HepG2 (cell line): ENCODE measurements around the gene VPS13C. TPM values are rescaled to one million over a fixed set of nuclear protein-coding genes. Genes with fewer than 3 reads are reported as not detected.

Source experiments
- ATAC-seq: fragments of 200-7000 bp; cut with Tn5 transposase; 3 replicates; pipeline ENCODE4 v1.9.1; 2020; ENCODE audit warnings: mild to moderate bottlenecking, moderate library complexity
- BruUV-seq: library from RNA; stranded (reverse); fragments of 400-500 nt; replicated peaks from 2 replicates; lab custom pipeline; 2021; lab: Mats Ljungman, UMichigan
- CTCF ChIA-PET: fragments of 300-600 bp; formaldehyde crosslinking; extraction: SDS; loops from one replicate; lab custom pipeline; 2021; ENCODE audit warnings: low total read pairs, inconsistent platforms, low intra/inter-chr PET ratio; lab: Yijun Ruan, JAX
- POLR2A ChIA-PET: fragments of 350-600 bp; sonication (Branson Sonifier 250); formaldehyde crosslinking; loops from one replicate; lab custom pipeline; 2020; ENCODE audit warnings: antibody characterized with exemption, inconsistent platforms; lab: Yijun Ruan, JAX
- DNase-seq: peaks from one replicate; pipeline ENCODE4 v3.0.0-alpha.2; 2015; ENCODE audit warnings: low spot score
- FAIRE-seq: peaks from 3 replicates; lab custom pipeline; 2011; peaks lifted over from hg19 to GRCh38; lab: Jason Lieb, UNC
- H2AFZ ChIP-seq: one replicate; pipeline ENCODE4 v1.6.1; 2011; ENCODE audit warnings: low read length, inconsistent platforms
- H3K27ac ChIP-seq: fragments of 300-600 bp; 3 replicates; pipeline ENCODE4 v1.8.0; 2011; ENCODE audit warnings: mixed run types, mild to moderate bottlenecking, mixed read lengths, low read length, inconsistent platforms; ENCODE audit not compliant: insufficient read depth; ENCODE audit errors: extremely low read length
- H3K27me3 ChIP-seq, 2 experiments: fragments of 200-600 bp in 1 of 2; 2 replicates in 1 of 2; 3 replicates in 1 of 2; pipeline versions ENCODE4 v1.6.0 to v1.8.0; 2011; ENCODE audit warnings: low read length in 2 of 2, mild to moderate bottlenecking in 2 of 2, moderate library complexity in 2 of 2, inconsistent platforms in 1 of 2; ENCODE audit not compliant: insufficient read depth in 2 of 2, control insufficient read depth in 1 of 2
- H3K36me3 ChIP-seq, 2 experiments: fragments of 200-600 bp in 1 of 2; replicated peaks in 1 of 2; 2 replicates in 1 of 2; 3 replicates in 1 of 2; pipeline versions ENCODE4 v1.5.1 to v1.8.0; 2011; ENCODE audit warnings: low read length in 2 of 2, inconsistent platforms in 1 of 2; ENCODE audit not compliant: insufficient read depth in 2 of 2, control insufficient read depth in 1 of 2
- H3K4me1 ChIP-seq: 2 replicates; pipeline ENCODE4 v1.5.1; 2012; ENCODE audit warnings: low read length, inconsistent platforms; ENCODE audit not compliant: insufficient read depth
- H3K4me2 ChIP-seq: 2 replicates; pipeline ENCODE4 v1.6.0; 2011; ENCODE audit warnings: low read depth, low read length, inconsistent platforms
- H3K4me3 ChIP-seq, 3 experiments: fragments of 200-600 bp in 1 of 3; sonication (generic), shearing (Covaris generic) in 1 of 3; replicated peaks in 1 of 3; 2 replicates each; pipeline ENCODE4 v1.5.1; 2011 to 2016; ENCODE audit warnings: low read length in 3 of 3, inconsistent platforms in 2 of 3, low read depth in 2 of 3, mild to moderate bottlenecking in 2 of 3, control low read depth in 1 of 3, mixed read lengths in 1 of 3; ENCODE audit not compliant: insufficient read depth in 1 of 3
- H3K79me2 ChIP-seq: one replicate; pipeline ENCODE4 v1.6.1; 2011; ENCODE audit warnings: low read length, inconsistent platforms; ENCODE audit not compliant: insufficient read depth
- H3K9ac ChIP-seq: 2 replicates; pipeline ENCODE4 v1.6.0; 2011; ENCODE audit warnings: mild to moderate bottlenecking, low read depth, low read length, inconsistent platforms; ENCODE audit not compliant: insufficient read depth
- H3K9me3 ChIP-seq: 2 replicates; pipeline ENCODE4 v1.5.1; 2012; ENCODE audit warnings: mild to moderate bottlenecking, low read length
- H4K20me1 ChIP-seq: 2 replicates; pipeline ENCODE4 v1.6.0; 2011; ENCODE audit warnings: inconsistent platforms, mild to moderate bottlenecking, low read length, moderate library complexity; ENCODE audit not compliant: insufficient read depth
- ARHGAP35 ChIP-seq: sonication (generic); formaldehyde crosslinking; IDR thresholded peaks from 2 replicates; pipeline ENCODE4 v1.9.0; 2022; ENCODE audit warnings: mild to moderate bottlenecking, inconsistent platforms, moderate library complexity, missing genetic modification reagents, borderline replicate concordance
- HINFP ChIP-seq: sonication (generic); formaldehyde crosslinking; IDR thresholded peaks from 2 replicates; pipeline ENCODE4 v1.4.0; 2020; ENCODE audit warnings: low read depth, mild to moderate bottlenecking, missing genetic modification reagents
- PAXIP1 ChIP-seq: sonication (generic); formaldehyde crosslinking; conservative IDR thresholded peaks from 2 replicates; pipeline ENCODE4 v1.4.0; 2020; ENCODE audit warnings: mild to moderate bottlenecking, missing genetic modification reagents, moderate library complexity
- YEATS2 ChIP-seq: sonication (generic); formaldehyde crosslinking; IDR thresholded peaks from 2 replicates; pipeline ENCODE4 v1.4.0; 2020; ENCODE audit warnings: missing genetic modification reagents, borderline replicate concordance
- ZC3H13 ChIP-seq: sonication (generic); formaldehyde crosslinking; IDR thresholded peaks from 2 replicates; pipeline ENCODE4 v1.8.1; 2023; ENCODE audit warnings: mild to moderate bottlenecking, missing genetic modification reagents, moderate library complexity
- ZNF232 ChIP-seq: sonication (generic); formaldehyde crosslinking; IDR thresholded peaks from 2 replicates; pipeline ENCODE4 v1.4.0; 2020; ENCODE audit warnings: missing genetic modification reagents, borderline replicate concordance
- ZNF543 ChIP-seq: sonication (generic); formaldehyde crosslinking; IDR thresholded peaks from 2 replicates; pipeline ENCODE4 v1.4.0; 2020; ENCODE audit warnings: mild to moderate bottlenecking, missing genetic modification reagents
- ZNF720 ChIP-seq: sonication (generic); formaldehyde crosslinking; IDR thresholded peaks from 2 replicates; pipeline ENCODE4 v1.4.0; 2020; ENCODE audit warnings: missing genetic modification reagents
- ZNF781 ChIP-seq: sonication (generic); formaldehyde crosslinking; IDR thresholded peaks from 2 replicates; pipeline ENCODE4 v1.5.1; 2020; ENCODE audit warnings: borderline replicate concordance, mild to moderate bottlenecking, missing genetic modification reagents; ENCODE audit errors: not compliant biosample characterization
- WGBS: methylation state at CpG from one replicate; pipeline ENCODE4 v1.1.6; 2017; ENCODE audit warnings: low lambda C conversion rate; 5-methylcytosine and 5-hydroxymethylcytosine counted together
- in situ Hi-C: cut with HindIII; loops from 2 replicates; pipeline ENCODE4 v1.10.0; 2017; ENCODE audit warnings: low pct_unique_long_range_greater_than_20kb; ENCODE audit not compliant: extremely low pct_ligation_motif_present
- intact Hi-C: fragments of 100-400 bp; cut with micrococcal nuclease; formaldehyde crosslinking; loops from one replicate; pipeline ENCODE4 v1.10.0; 2022; ENCODE audit not compliant: unreplicated experiment
- polyA plus RNA-seq, 8 experiments: library from polyadenylated mRNA; depleted of rRNA in 3 of 8; stranded (reverse) in 7 of 8; unstranded in 1 of 8; fragments of >200 nt; fragmentation: Illumina TruSeq in 4 of 8; extraction: Trizol in 4 of 8; gene quantifications; 2 replicates each; pipeline versions ENCODE4 v1.2.1 to v1.2.3, GENCODE V29; 2011 to 2016; ENCODE audit warnings: low read depth in 4 of 8, missing spikeins in 1 of 8, mixed read lengths in 1 of 8; ENCODE audit not compliant: insufficient read depth in 1 of 8
- total RNA-seq, 5 experiments: library from RNA; depleted of rRNA; stranded (reverse); fragments of >200 nt; fragmentation: Illumina TruSeq; extraction: Trizol; gene quantifications; 2 replicates each; pipeline ENCODE4 v1.2.3, GENCODE V29; 2016; ENCODE audit warnings: low read depth in 1 of 5

Gene VPS13C
- total and polyA plus RNA-seq, 2 of the 13 experiments (the other 11 are each of a cell fraction or from before 2014, with no cell fraction given): 10.9 to 26.8 TPM

GRCh38 chr15:62108411-62108810 is 48.2 kb upstream of the VPS13C start:
- H3K27ac ChIP-seq: no peak overlapping the region
- peaks cover 12% of the 10 kb centered on the region for H3K4me1 ChIP-seq
- H3K36me3 ChIP-seq: no peaks in the 10 kb centered on the region
- no peaks in the 10 kb centered on the region for H3K79me2 ChIP-seq
- ATAC-seq (no peak), FAIRE-seq (no peak), DNase-seq (no peak)
- H2AFZ ChIP-seq: no peak overlapping the region
- intact Hi-C loops: no loop called here
- CTCF ChIA-PET: no interaction called here
- 15% methylated on average over 2 of the region's 2 CpGs for WGBS
- POLR2A ChIA-PET: no interaction called here
- no peak overlapping the region for H3K4me2 ChIP-seq
- no peak overlapping the region for H3K4me3 ChIP-seq
- H3K27me3 ChIP-seq: peaks cover 0 to 16% of the 10 kb centered on the region in 2 experiments; a peak in 1 of 5 replicates
- no peaks in the 10 kb centered on the region for H4K20me1 ChIP-seq
- no peak overlapping the region for H3K9ac ChIP-seq
- TF ChIP-seq ZNF232 (CRISPR knock-in tag) (no peak), ZNF781 (CRISPR knock-in tag) (no peak), ZC3H13 (CRISPR knock-in tag) (no peak), ZNF720 (no peak), PAXIP1 (CRISPR knock-in tag) (no peak), ZNF543 (no peak), YEATS2 (no peak), ARHGAP35 (CRISPR knock-in tag) (no peak), HINFP (CRISPR knock-in tag) (no peak)
- TF ChIP-seq, all 625 proteins: peak for 0
- in situ Hi-C loops: no loop called here
- no TSS peak for BruUV-seq
- H3K9me3 ChIP-seq: no peaks in the 10 kb centered on the region
